Neural crest cell (in vitro differentiated cells): ENCODE results near the gene OS9. TPM values are rescaled to one million over a fixed set of nuclear protein-coding genes. Genes with fewer than 3 reads are reported as not detected.
"Not testable (repeated sequence)": the region's sequence is repeated elsewhere in the genome, so short reads cannot be mapped to it uniquely, and the experiment has no call there.

Experiments used
- DNase-seq: peaks from one replicate; pipeline ENCODE4 v3.0.0; 2021; ENCODE audit warnings: low read depth, mixed read lengths, low spot score
- H3K27ac Mint-ChIP-seq: one replicate; pipeline ENCODE4 v1.8.0; 2021; ENCODE audit warnings: mild to moderate bottlenecking, mixed read lengths; ENCODE audit not compliant: unreplicated experiment
- H3K27me3 Mint-ChIP-seq: 2 replicates; pipeline ENCODE4 v1.8.0; 2021; ENCODE audit warnings: low read depth, mild to moderate bottlenecking, mixed read lengths
- H3K36me3 Mint-ChIP-seq: 2 replicates; pipeline ENCODE4 v1.8.0; 2021; ENCODE audit warnings: low read depth, mild to moderate bottlenecking, mixed read lengths
- H3K4me1 Mint-ChIP-seq: 2 replicates; pipeline ENCODE4 v1.8.0; 2021; ENCODE audit warnings: mixed read lengths
- H3K4me3 Mint-ChIP-seq: one replicate; pipeline ENCODE4 v1.8.0; 2021; ENCODE audit warnings: mild to moderate bottlenecking, mixed read lengths
- H3K9me3 Mint-ChIP-seq: 2 replicates; pipeline ENCODE4 v1.8.0; 2021; ENCODE audit warnings: mixed read lengths
- CTCF ChIP-seq: fragments of 200-600 bp; sonication (generic); conservative IDR thresholded peaks from 2 replicates; pipeline ENCODE4 v1.5.0; 2021; ENCODE audit warnings: antibody characterized with exemption, mild to moderate bottlenecking
- total RNA-seq: library from RNA; stranded (reverse); gene quantifications from 2 replicates; pipeline ENCODE4 v1.2.1, GENCODE V29; 2021

Gene OS9
- total RNA-seq, 1 donor from 2014 or later, result 135 TPM

- Mint-ChIP-seq H3K4me1 (no peaks in the 10 kb centered on the region), H3K36me3 (peaks cover 15% of the 10 kb centered on the region), H3K27ac (no peak overlapping the region), H3K9me3 (no peaks in the 10 kb centered on the region), H3K27me3 (peaks cover 24% of the 10 kb centered on the region), H3K4me3 (no peak overlapping the region)
- no peak for TF ChIP-seq CTCF
- DNase-seq, result no peak
Observed at GRCh38 chr12:57719777-57720605, 26.1 kb downstream of the OS9 start.

GRCh38 chr12:57720606-57721595 lies 27.0 kb downstream of the OS9 start:
- no peaks in the 10 kb centered on the region for H3K9me3 Mint-ChIP-seq
- no peak overlapping the region for H3K4me3 Mint-ChIP-seq
- H3K27ac Mint-ChIP-seq, result peak overlapping the region; percentile 6
- peaks cover 12% of the 10 kb centered on the region for H3K36me3 Mint-ChIP-seq
- H3K4me1 Mint-ChIP-seq, result peaks cover under 1% of the 10 kb centered on the region
- peaks cover 31% of the 10 kb centered on the region for H3K27me3 Mint-ChIP-seq
- TF ChIP-seq CTCF, result no peak
- no peak for DNase-seq

DNA sequence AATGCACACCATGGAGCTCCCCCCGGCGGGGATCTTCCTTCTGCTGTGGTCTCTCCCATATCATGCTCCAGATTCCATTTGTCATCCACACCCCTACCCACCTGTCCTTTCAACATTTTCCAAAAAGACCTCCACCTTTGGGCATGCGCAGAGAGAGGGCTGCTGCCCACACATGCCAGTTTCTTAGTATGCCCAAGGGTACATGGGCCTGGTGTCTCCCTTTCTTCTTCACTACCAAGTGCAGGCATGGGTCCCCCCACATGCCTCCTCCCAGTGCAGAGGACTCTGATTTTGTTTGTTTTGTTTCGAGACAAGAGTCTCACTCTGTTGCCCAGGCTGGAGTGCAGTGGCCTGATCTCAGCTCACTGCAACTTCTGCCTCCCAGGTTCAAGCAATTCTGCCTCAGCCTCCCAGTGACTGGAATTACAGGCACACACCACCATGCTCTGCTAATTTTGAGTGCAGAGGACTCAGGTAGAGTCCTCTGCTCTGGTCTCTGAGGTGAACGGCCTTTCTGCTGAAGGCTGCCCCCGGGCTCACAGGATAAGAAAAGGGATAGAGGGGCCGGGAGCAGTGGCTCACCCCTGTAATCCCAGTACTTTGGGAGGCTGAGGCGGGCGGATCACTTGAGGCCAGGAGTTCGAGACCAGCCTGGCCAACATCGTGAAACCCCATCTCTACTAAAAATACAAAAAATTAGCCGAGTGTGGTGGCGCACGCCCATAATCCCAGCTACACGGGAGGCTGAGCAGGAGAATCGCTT lies 28.1 kb downstream of the OS9 start:
- not testable (repeated sequence) for DNase-seq, H3K9me3 Mint-ChIP-seq, H3K27ac Mint-ChIP-seq, H3K4me3 Mint-ChIP-seq, H3K4me1 Mint-ChIP-seq
- Mint-ChIP-seq H3K36me3 (peaks cover 11% of the 10 kb centered on the region), H3K27me3 (peaks cover 41% of the 10 kb centered on the region)

- peaks cover 10% of the 10 kb centered on the region for H3K36me3 Mint-ChIP-seq
- H3K9me3 Mint-ChIP-seq, result no peaks in the 10 kb centered on the region
- no peak overlapping the region for H3K4me3 Mint-ChIP-seq
- H3K4me1 Mint-ChIP-seq, result peaks cover 8% of the 10 kb centered on the region
- no peak for TF ChIP-seq CTCF
- peaks cover 50% of the 10 kb centered on the region for H3K27me3 Mint-ChIP-seq
- no peak for DNase-seq
- no peak overlapping the region for H3K27ac Mint-ChIP-seq
Observed at GRCh38 chr12:57722716-57723629, 29.0 kb downstream of the OS9 start.

GRCh38 chr12:57723630-57723962 lies 29.7 kb downstream of the OS9 start:
- Mint-ChIP-seq H3K4me3 (no peak overlapping the region), H3K27ac (no peak overlapping the region)

More at GRCh38 chr12:57723630-57723962, 29.7 kb downstream of the OS9 start:
- DNase-seq, result no peak
- H3K36me3 Mint-ChIP-seq, result peaks cover 8% of the 10 kb centered on the region
- no peak for TF ChIP-seq CTCF
- H3K9me3 Mint-ChIP-seq, result no peaks in the 10 kb centered on the region
- peaks cover 8% of the 10 kb centered on the region for H3K4me1 Mint-ChIP-seq
- peaks cover 57% of the 10 kb centered on the region for H3K27me3 Mint-ChIP-seq
